Testis (tissue), 3 donors: ENCODE data around the gene SRSF11. TPM values are rescaled to one million over a fixed set of nuclear protein-coding genes. Genes with fewer than 3 reads are reported as not detected.

ENCODE experiments used
- DNase-seq: peaks from one replicate; pipeline ENCODE4 v3.0.0-alpha.2; 2019
- H3K27ac ChIP-seq, 2 donors: fragments of 200-600 bp; sonication (generic); one replicate each; pipeline ENCODE4 v1.5.1; 2019
- H3K27me3 ChIP-seq: fragments of 200-600 bp; sonication (generic); one replicate; pipeline ENCODE4 v1.5.1; 2019
- H3K36me3 ChIP-seq: fragments of 200-600 bp; sonication (generic); one replicate; pipeline ENCODE4 v1.5.1; 2017; ENCODE audit warnings: low read depth; ENCODE audit errors: missing control alignments
- H3K4me1 ChIP-seq: fragments of 200-600 bp; sonication (generic); one replicate; pipeline ENCODE4 v1.5.1; 2019
- H3K4me3 ChIP-seq, 2 donors: fragments of 200-600 bp; sonication (generic); one replicate each; pipeline ENCODE4 v1.5.1; 2017 to 2019
- H3K9me3 ChIP-seq: fragments of 200-600 bp; sonication (generic); one replicate; pipeline ENCODE4 v1.5.1; 2017
- CTCF ChIP-seq, 3 experiments: fragments of 450-650 bp in 2 of 3; fragments of 200-600 bp in 1 of 3; sonication (generic) in 1 of 3; IDR thresholded peaks; one replicate each; pipeline ENCODE4 v1.5.1; 2016 to 2019; ENCODE audit warnings: antibody characterized with exemption in 3 of 3, mild to moderate bottlenecking in 2 of 3, moderate library complexity in 1 of 3
- POLR2A ChIP-seq: fragments of 450-650 bp; IDR thresholded peaks from one replicate; pipeline ENCODE4 v1.6.1; 2017; ENCODE audit warnings: antibody characterized with exemption, mild to moderate bottlenecking, moderate library complexity
- WGBS, 2 donors: methylation state at CpG; one replicate each; pipeline ENCODE4 v1.1.5; 2018; 5-methylcytosine and 5-hydroxymethylcytosine counted together
- intact Hi-C: fragments of 100-400 bp; cut with DNase I; formaldehyde crosslinking; loops from one replicate; pipeline ENCODE4 v1.15.1; 2023; ENCODE audit warnings: low total_unique reads
- polyA plus RNA-seq: library from polyadenylated mRNA; stranded (reverse); fragments of 350-450 nt; fragmentation: Illumina TruSeq; extraction: RNeasy Lipid Tissue Mini Kit (QIAGEN cat#74804); gene quantifications from one replicate; pipeline ENCODE4 v1.2.3, GENCODE V29; 2014; ENCODE audit warnings: low read depth, low replicate concordance; ENCODE audit not compliant: insufficient read depth
- total RNA-seq, 2 donors: library from RNA; depleted of rRNA; stranded (reverse); fragments of >200 nt; gene quantifications; one replicate each; pipeline ENCODE4 v1.2.3, GENCODE V29; 2016

SRSF11 gene
- total and polyA plus RNA-seq, 3 donors from 2014 or later, result 134 to 262 (median 223) TPM

GRCh38 chr1:70194601-70195000 is 26.6 kb upstream of the SRSF11 start:
- Histone ChIP-seq H3K27me3 (no peaks in the 10 kb centered on the region), H3K36me3 (no peaks in the 10 kb centered on the region), H3K4me3 (no peak overlapping the region), H3K27ac (no peak overlapping the region), H3K9me3 (no peaks in the 10 kb centered on the region), H3K4me1 (no peaks in the 10 kb centered on the region)
- intact Hi-C loops, result no loop called here
- no peak for TF ChIP-seq POLR2A
- no peak for TF ChIP-seq CTCF (IDR thresholded peaks at IDR 0.05)
- DNase-seq, result no peak

GRCh38 chr1:70195342-70195741 is 25.8 kb upstream of the SRSF11 start:
- WGBS, 2 donors, result 95 to 98% methylated on average over 4 of the region's 4 CpGs
- no peak overlapping the region for H3K27ac ChIP-seq
- no peaks in the 10 kb centered on the region for H3K36me3 ChIP-seq
- intact Hi-C loops, result no loop called here
- DNase-seq, result no peak
- H3K9me3 ChIP-seq, result no peaks in the 10 kb centered on the region
- no peaks in the 10 kb centered on the region for H3K4me1 ChIP-seq
- TF ChIP-seq POLR2A (no peak), CTCF (IDR thresholded peaks at IDR 0.05) (no peak)
- no peak overlapping the region for H3K4me3 ChIP-seq
- H3K27me3 ChIP-seq, result no peaks in the 10 kb centered on the region

- no peak overlapping the region for H3K4me3 ChIP-seq
- no peaks in the 10 kb centered on the region for H3K4me1 ChIP-seq
- intact Hi-C loops, result no loop called here
- H3K27me3 ChIP-seq, result no peaks in the 10 kb centered on the region
- no peak for DNase-seq
- H3K27ac ChIP-seq, result no peak overlapping the region
- no peaks in the 10 kb centered on the region for H3K36me3 ChIP-seq
- no peaks in the 10 kb centered on the region for H3K9me3 ChIP-seq
- TF ChIP-seq CTCF (IDR thresholded peaks at IDR 0.05) (no peak), POLR2A (no peak)
- WGBS, 2 donors, result 92% methylated on average over 3 of the region's 3 CpGs
Measured at GRCh38 chr1:70196333-70196732, 24.8 kb upstream of the SRSF11 start.

GRCh38 chr1:70200065-70200464 is 21.1 kb upstream of the SRSF11 start:
- WGBS, 2 donors, result 94 to 98% methylated on average over 4 of the region's 4 CpGs

More at GRCh38 chr1:70200065-70200464, 21.1 kb upstream of the SRSF11 start:
- Histone ChIP-seq H3K4me3 (no peak overlapping the region), H3K4me1 (peaks cover 5% of the 10 kb centered on the region), H3K27ac (no peak overlapping the region), H3K9me3 (no peaks in the 10 kb centered on the region), H3K27me3 (no peaks in the 10 kb centered on the region), H3K36me3 (no peaks in the 10 kb centered on the region)
- TF ChIP-seq CTCF (IDR thresholded peaks at IDR 0.05) (no peak), POLR2A (no peak)
- no peak for DNase-seq
- intact Hi-C loops, result no loop called here
